Measurements from ENCODE around the gene SLC13A2.
"Not testable (repeated sequence)": the region's sequence is repeated elsewhere in the genome, so short reads cannot be mapped to it uniquely, and the experiment has no call there.

Gene SLC13A2, protein sequence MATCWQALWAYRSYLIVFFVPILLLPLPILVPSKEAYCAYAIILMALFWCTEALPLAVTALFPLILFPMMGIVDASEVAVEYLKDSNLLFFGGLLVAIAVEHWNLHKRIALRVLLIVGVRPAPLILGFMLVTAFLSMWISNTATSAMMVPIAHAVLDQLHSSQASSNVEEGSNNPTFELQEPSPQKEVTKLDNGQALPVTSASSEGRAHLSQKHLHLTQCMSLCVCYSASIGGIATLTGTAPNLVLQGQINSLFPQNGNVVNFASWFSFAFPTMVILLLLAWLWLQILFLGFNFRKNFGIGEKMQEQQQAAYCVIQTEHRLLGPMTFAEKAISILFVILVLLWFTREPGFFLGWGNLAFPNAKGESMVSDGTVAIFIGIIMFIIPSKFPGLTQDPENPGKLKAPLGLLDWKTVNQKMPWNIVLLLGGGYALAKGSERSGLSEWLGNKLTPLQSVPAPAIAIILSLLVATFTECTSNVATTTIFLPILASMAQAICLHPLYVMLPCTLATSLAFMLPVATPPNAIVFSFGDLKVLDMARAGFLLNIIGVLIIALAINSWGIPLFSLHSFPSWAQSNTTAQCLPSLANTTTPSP

DNA sequence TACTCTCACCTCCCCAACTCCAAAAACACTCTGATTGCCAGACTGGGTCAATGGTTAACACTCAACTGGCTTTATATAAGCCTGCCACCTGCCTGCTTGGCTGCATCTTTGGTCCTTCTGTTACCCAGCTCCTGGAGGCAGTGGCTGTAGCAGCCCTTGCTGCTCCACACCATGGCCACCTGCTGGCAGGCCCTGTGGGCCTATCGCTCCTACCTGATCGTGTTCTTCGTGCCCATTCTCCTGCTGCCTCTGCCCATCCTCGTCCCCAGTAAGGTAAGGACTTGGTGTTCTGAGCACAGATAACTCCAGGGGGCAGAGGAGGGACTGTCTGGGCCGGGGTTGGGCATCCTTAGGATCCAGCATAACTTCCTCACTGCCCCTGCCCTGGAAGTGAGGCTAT lies at the start of gene SLC13A2:
TSS of gene SLC13A2 (plus strand) at position 103 of the 400 bp plus-strand sequence. CDS start at position 172, 69 bp downstream.
- no peak for DNase-seq

DNA sequence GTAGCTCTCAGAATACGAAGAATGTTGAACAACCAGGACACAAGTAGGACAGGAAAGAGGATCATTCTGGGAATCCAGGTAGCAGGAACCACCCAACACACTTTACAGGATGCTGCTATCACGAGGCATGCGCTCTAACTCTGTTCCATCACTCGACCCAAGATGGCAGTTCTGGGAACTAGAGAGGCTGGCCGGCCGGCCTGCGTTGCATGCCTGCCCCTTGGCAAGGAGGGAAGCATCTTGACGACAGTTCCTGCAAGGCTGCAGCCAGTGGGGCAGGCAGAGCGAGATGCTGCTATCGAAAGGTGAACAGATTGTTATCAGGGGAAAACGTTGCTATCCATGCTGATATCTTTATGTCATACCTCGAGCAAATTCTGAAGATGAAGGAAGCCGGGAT lies 48.2 kb upstream of the SLC13A2 start:
- DNase-seq: no peak

DNA sequence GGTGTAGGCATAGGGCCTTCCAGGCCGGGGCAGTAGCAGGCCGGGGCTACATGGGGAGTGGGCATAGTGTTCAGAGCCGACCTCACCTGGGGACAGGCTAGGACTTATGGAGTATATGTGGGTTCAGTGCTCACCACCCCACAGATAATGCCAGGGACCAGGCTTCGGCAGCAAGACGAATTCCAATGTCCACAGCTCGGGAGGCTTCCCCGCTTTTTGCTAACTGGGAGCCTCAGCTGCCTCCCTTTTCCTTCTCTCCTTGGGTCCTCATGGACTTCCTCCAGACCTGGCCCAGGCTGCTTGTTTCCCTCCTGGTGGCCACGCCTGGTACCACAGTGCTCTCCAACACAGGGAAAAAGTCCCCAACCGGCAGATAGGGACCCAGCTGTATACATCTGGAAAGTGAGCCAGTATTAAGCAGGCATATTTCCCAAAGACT lies 47.3 kb upstream of the SLC13A2 start:
- no peak for DNase-seq

DNA sequence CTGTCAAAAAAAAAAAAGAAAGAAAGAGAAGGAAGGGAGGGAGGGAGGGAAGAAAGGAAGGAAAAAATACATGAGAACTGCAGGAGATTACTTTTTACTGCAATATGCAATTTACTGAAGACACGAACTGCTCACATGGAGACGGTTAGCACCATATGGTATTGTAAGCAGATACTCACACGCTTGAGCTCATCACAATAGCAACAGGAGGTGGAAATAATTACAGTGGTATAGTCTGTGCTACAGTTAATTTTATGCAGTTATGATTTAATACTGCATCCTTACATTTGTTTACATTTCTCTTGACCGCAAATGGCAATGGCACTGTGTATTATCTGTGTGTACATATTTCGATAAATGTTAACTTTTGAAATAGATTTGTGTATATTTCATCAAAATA lies 46.1 kb upstream of the SLC13A2 start:
- no peak for DNase-seq

DNA sequence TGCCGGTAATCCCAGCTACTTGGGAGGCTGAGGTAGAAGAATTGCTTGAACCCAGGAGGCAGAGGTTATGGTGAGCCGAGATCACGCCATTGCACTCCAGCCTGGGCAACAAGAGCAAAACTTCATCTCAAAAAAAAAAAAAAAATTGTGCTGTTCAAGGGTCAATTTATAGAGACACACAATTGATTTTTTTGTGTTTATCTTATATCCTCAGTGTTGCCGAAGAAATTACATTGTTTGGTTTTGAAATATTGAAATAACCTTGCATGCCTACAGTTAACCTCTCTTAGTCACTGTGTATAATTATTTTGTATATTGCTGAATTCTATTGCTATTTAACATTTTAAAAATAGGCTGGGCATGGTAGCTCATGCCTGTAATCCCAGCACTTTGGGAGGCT lies 45.5 kb upstream of the SLC13A2 start:
- not testable (repeated sequence) for DNase-seq

DNA sequence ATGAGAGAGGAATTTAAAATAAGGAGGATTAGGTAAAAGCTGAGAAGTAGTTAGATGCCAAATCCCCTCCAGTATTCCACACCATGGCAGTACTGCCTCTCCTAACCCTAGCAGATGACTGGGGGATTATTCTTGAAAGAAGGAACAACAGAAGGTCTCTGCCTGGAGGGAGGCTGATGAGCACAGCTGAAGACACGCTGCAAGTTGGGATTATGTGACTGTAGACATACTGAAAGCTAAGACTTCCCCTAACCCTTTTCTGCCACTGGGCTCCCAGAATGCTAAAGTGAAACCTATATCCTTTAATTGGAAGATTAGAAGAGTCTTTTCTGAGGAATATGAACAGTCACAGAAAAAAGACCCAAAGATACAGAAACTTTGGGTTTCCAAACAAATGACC lies 39.7 kb upstream of the SLC13A2 start:
- DNase-seq: no peak

DNA sequence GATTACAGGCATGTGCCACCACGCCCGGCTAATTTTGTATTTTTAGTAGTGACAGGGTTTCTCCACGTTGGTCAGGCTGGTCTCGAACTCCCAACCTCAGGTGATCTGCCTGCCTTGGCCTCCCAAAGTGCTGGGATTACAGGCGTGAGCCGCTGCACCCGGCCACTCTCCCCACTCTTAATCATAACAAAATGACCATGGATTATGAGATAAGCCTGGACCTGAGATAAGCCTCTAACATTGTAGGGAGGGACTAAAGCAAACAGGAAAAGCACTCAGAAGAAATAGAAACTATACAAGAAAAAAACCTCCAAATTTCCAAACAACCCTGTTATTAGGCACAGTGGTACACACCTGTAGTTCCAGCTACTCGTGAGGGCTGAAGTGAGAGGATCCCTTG lies 39.1 kb upstream of the SLC13A2 start:
- not testable (repeated sequence) for DNase-seq

DNA sequence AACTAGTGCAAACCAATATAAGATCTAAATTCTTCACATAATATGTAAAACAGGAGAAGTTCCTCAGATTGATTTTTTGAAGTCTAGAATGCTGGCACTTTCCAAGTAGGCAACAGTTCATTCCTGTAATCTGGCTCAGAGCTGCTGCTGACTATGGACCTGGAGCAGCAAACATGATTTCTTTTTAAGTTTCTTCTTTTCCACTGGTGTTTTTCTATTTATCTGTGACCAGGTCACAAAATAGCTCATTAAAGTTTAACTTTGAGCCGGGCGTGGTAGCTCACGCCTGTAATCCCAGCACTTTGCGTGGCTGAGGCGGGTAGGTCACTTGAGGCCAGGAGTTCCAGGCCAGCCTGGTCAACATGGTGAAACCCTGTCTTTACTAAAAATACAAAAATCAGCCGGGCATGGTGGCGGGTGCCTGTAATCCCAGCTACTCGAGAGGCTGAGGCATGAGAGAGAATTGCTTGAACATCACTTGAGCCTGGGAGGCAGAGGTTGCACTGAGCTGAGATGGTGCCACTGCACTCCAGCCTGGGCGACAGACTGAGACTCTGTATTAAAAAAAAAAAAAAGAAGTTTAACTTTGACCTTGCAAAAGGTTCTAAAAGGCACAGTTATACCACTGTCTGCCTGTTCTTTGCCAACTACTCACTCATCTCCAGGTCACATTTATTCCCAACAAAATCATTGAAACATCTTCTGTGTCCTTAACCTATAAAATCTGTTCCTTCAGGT lies 29.4 kb upstream of the SLC13A2 start:
- no peak for DNase-seq

DNA sequence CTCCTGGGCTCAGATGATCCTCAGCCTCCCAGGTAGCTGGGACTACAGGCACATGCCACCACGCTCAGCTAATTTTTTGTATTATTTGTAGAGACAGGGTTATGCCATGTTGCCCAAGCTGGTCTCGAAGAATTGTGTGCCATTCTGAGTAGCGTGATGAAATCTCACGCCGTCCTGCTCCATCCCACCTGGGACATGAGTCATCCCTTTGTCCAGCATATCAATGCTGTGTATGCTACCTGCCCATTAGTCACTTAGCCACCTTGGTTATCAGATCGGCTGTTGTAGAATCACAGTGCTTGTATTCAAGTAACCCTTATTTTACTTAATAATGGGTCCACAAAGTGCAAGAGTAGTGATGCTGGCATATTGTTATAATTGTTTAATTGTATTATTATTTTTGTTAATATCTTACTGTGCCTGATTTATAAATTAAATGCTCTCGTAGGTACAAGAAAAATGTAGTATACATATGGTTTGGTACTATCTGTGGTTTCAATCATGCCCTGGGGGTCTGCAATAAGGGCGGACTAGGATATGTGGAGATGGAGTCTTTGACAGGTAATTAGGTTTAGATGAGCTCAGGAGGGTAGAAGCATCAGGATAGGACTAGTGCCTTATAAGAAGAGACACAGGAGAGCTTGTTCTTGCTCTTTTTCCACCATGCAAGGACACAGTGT lies 26.6 kb upstream of the SLC13A2 start:
- no peak for DNase-seq

DNA sequence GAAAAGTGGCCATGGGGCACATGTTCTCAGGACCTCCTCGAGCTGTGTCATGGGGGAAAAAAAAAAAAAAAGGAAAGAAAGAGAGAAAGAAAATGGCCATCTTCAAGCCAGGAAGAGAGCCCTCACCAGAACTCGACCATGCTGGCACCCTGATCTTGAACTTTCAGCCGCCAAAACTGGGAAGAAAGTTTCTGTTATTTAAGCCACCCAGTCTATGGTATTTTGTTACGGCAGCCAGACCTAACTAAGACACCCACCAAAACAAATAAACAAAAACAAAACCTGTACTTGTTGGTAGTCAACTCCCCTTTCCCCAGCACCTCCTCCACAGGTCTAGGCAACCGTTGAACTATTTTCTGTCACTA lies 26.1 kb upstream of the SLC13A2 start:
- DNase-seq: no peak

DNA sequence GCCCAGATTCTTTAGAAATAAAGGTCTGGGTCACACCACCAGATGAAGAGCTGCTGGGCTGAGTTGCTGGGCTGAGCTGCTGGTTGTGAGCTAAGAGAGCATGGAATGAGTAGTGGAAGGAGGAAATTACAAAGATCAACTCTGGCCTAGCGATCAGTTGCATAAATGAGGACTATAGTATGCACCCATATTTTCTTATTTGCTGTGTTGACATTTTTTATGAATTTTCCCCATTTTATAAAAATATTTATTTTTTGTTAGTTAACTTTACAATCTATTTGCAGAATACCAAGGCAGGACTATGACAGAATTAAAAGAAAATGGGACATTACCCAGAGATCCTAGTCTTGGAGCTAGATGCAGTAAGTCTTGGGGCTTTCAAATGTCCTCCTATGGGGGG lies 23.6 kb upstream of the SLC13A2 start:
- DNase-seq: no peak

DNA sequence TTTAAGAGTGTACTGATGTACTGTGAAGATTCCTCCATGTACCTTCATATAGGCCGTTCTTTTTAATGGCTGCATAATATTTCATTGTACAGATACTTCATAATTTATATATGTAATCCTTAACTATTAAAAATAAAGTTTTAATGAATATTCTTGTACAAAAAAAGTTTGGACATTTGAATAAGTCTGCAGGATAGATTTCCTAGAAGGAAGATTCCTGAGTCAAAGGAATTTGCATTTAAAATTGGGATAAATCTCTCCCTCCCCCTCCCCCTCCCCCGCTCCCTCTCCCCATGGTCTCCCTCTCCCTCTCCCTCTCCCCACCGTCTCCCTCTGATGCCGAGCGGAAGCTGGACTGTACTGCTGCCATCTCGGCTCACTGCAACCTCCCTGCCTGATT lies 15.6 kb upstream of the SLC13A2 start:
- no peak for DNase-seq

DNA sequence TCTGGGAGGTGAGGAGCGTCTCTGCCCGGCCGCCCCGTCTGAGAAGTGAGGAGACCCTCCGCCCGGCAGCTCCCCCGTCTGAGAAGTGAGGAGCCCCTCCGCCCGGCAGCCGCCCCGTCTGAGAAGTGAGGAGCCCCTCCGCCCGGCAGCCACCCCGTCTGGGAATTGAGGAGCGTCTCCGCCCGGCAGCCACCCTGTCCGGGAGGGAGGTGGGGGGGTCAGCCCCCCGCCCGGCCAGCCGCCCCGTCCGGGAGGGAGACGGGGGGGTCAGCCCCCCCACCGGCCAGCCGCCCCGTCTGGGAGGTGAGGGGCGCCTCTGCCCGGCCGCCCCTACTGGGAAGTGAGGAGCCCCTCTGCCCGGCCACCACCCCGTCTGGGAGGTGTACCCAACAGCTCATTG lies 14.6 kb upstream of the SLC13A2 start:
- not testable (repeated sequence) for DNase-seq

DNA sequence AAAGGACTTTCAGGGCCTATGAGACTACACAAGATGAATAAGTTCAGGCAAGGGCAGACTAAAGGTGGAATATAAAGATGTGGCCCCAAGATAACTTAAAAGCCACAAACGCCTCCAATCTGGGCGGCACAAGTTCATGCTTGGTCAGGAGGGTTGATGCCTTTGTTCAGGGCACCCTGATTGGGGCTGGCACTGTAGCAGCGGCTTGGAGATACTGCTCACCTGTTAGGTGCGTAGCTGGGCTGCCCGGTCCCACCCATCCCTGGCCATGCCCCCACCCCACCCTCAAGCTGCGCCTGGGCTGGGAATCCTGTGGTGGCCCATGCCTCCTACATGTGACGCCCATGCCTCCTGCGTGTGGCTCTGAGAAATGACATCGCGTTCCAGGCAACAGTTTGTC lies 12.5 kb upstream of the SLC13A2 start:
- no peak for DNase-seq

DNA sequence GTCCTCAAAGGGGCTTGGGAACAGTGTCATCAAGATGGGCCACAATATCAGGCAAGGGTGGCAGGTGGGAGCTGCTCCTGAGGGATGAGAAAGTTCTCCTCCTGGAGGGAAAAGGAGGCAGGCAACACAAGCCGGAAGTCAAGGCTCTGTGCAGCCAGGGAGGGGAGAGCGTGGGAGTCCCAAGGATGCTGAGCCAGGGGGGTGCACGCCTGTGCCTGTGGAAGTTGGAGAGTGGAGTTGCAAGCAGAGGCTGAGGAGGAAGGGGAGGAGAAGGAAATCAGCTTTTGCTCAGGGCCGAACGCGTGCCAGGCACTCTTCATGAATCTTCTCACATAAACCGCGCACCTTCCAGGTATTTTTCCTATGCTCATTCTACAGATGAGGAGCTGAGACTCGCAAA lies 7.4 kb upstream of the SLC13A2 start:
- DNase-seq: no peak

DNA sequence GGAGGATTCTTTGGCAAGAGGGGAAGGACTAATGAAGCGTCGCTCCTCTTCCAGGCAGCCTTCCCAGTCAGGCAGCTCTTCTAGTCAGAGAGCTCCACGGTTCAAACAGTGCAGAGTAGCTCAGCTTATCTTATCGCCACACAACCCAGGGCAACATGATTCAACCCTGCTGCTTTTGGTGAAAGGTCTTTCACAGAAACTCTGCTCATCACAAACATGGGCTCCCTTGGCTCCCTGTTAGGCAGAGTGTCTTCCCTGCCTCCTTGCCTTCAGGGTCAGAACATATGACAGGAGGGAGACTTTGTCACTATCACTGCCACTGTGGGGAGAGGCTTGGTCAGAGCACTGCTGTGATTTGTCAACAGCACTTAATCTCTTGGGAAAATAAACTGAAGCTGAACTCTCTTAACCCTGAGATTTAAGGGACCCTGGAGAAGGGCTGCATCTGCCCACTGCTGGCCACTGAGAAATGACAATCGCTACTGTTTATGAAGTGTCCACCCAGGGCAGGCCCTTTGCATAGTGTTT lies 6.9 kb upstream of the SLC13A2 start:
- DNase-seq: no peak

DNA sequence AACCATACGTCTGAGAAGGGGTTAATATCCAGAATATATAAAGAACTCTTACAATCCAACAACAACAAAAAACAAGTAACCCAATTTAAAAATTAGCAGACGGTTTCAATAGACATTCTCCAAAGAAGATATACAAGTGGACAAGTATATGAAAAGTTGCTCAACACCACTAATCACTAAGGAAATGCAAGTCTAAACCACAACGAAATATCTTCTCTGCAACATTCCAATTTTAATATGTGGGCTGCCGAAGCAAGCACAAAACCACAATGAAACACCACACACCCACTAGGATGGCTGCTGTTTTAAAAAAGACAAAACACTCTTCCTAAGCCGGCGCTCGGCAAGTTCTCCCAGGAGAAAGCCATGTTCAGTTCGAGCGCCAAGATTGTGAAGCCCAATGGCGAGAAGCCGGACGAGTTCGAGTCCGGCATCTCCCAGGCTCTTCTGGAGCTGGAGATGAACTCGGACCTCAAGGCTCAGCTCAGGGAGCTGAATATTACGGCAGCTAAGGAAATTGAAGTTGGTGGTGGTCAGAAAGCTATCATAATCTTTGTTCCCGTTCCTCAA lies 5.9 kb upstream of the SLC13A2 start:
- DNase-seq: no peak

DNA sequence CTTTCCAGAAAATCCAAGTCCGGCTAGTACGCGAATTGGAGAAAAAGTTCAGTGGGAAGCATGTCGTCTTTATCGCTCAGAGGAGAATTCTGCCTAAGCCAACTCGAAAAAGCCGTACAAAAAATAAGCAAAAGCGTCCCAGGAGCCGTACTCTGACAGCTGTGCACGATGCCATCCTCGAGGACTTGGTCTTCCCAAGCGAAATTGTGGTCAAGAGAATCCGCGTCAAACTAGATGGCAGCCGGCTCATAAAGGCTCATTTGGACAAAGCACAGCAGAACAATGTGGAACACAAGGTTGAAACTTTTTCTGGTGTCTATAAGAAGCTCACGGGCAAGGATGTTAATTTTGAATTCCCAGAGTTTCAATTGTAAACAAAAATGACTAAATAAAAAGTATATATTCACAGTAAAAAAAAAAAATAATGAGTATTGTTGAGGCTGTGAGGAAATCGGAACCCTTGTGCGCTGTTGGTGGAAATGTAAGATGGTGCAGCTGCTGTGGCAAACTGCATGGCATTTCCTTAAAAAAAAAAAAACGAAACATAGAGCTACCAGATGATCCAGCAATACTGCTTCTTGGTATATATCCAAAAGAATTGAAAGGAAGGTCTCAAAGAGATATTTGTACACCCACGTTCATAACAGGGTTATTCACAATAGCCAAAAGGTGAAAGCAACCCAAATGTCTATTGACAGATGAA lies 5.3 kb upstream of the SLC13A2 start:
- not testable (repeated sequence) for DNase-seq

DNA sequence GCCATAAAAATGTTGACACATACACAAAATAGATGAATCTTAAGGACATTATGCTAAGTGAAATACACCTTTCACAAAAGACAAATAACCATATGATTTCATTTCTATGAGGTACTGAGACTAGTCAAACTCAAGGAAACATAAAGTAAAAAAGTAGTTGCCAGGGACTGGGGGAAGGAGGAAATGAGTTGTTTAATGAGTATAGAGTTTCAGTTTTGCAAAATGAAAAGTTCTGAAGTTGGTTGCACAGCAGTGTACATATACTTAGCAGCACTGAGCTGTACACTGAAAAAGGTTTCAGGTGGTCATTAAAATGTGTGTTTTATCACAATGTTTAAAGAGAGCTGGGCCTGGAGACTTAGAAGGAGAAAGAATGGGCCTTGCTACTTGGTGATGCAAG lies 4.7 kb upstream of the SLC13A2 start:
- DNase-seq: no peak

DNA sequence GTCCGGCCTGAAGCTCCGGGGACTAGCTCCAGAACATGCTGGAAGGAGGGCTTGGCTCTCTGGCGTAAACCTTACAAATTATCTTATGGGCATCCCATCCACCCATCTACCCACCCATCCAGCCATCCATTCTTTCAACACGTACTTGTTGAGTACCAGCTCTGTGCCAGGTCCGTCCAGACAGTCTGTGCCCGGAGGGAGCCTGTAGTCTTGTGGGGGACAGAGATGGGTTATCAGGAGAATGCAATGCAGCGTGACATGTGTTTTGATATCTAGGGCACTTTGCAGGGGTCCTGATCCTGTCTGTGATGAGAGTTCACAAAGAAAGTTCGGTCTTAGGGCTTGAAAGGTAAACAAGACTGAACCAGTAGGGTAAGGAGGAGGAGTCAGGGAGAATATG lies 4.1 kb upstream of the SLC13A2 start:
- no peak for DNase-seq

DNA sequence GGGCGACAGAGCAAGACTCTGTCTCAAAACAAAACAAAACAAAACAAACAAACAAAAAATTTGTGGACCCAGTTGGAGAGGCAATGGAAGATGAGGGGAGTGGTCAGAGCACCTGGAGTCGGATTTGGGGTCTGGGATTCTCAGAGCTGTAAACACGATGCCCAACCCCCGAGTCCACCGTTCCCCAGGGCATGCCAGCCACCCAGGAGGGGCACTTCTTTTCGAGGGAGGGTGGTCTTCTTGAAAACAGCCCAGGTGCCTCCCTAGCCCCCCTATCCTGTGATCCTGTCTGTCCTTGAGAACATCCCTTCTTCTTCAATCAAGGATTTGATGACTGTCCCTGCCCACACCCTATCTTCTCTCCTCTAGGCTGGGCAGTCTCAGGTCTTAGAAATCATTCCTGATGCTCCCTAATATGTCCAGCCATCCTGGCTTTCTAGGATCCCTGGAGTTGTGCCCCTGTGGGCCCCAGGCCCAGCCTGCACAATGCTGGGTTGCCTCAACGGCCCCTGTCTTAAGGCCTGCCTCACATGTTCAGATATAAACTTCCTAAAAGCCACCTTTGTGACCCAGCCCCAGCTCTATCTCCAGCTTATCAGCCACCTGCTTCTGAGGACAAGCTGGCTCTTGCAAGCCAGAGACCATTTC lies 3.1 kb upstream of the SLC13A2 start:
- DNase-seq: no peak

DNA sequence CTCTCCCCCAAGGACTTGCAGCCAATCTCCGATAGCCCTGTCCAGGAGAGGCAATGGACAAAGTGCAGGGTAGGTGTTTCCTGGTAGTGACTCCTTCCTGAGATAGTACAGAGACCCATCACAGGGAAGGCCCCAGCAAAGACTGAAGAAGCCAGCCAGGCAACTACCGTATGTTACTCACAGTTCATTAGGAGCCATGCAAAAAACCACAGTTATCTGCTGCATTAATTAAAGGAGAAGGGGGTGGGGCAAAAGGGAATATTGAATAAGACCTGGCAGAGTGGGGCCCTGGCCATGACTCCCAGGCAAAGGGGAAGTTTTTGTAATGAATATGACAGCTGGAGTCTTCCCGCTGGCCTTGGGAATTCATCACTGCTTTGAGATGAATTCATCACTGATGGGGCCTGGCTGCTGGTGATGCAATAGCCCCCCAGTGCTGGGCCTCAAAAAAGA lies 2.5 kb upstream of the SLC13A2 start:
- no peak for DNase-seq
